HG03135 (cell line): ENCODE results near the gene DFFB.

Experiments used
- ATAC-seq: cut with Tn5 transposase; IDR thresholded peaks from one replicate; pipeline ENCODE4 v1.9.1; 2021; ENCODE audit warnings: mild to moderate bottlenecking, moderate library complexity; ENCODE audit not compliant: unreplicated experiment

DFFB gene

GRCh38 chr1:3894626-3895278 is 37.5 kb downstream of the DFFB start:
- ATAC-seq: no peak

- ATAC-seq: no peak
These were observed 38.1 kb downstream of the DFFB start for GRCh38 chr1:3895279-3895950.

DNA sequence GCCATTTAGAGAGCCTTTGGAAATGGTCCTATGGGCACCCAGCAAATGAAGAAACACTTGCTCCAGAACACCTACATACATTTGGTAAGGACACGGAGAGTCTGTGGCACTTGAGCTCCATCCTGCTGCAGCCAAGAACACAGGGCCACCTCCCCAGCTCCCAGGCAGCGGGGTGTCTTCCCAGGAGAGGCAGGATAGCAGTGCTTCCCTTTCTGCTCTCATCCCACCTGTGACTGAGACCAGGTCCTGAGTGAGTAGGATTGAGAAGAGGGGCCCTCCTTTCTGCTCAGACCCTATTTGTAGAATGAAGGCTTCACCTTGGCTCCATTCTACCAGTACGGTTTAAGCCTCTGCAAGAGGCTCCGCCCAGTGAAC is 38.7 kb downstream of the DFFB start:
- ATAC-seq: no peak

DNA sequence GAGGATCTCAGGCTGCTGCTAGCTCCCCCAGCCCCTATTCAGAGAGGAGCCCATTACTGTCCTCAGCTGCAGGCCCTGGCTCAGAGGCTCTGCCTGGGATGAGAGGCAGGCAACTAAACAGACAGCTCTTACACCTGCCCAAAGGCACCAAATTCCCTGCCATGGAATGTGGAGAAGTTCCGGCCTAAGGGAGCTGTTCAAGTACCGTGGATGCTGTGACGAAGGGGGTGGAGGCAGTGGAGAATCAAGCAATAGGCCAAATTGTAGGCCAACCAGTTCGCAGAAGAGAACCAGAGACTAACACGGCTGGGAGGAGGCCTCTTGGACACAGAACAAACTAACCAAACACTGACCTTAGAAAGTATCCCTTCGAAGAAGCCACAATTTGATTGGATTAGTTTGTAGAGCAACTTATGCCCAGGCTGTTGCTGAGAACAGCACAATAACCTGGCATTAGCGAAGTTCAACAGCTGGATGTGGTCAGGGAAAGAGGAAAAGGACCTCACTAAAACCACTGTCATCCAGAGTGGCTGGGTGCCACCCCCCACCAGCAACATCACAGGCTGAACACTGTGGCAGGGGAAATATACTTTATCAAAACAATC is 39.2 kb downstream of the DFFB start:
- ATAC-seq: no peak

DNA sequence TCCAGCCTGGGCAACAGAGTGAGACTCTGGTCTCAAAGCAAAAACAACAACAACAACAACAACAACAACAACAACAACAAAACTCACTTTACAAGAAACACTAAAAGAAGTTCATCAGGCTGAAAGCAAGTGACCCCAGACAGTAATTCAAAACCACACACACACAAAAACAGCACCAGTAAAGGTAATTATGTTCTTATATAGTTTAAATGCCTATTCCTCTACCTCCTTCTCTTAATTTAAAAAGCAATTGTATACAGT is 41.1 kb downstream of the DFFB start:
- ATAC-seq: no peak

DNA sequence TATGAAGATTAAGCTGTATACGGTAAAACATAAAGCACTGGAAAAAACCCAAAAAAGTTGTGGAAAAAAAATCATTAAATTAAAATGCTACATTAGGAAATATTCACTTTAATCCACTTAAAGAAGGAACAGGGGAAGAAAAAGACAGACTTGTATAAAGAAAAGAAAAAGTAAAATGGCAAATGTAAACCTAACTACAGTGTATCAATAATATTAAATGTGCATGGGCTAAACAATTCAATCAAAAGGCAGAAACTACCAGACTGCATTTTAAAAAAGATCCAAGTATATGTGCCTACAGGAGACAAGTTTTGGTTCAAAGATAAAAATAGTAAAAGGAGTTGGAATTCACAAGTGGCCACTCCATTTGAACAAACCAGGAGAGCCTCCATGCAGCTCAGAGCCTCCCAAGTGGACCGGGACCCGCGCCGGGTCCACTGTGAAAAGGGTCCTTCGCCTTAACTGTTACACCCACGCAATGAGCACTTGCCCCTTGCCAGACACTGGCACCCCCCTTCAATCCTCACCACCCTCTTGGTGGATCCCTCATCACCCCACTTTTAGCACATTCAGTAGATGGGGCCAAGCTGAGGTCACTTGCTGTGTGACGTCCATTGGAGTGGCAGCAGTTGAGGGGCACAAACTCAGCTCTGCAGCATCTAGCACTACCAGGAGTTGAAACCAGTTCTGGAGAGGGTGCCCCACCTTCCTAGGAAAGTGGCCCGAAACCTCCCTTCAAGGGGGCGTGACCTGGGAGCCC is 41.9 kb downstream of the DFFB start:
- ATAC-seq: no peak

DNA sequence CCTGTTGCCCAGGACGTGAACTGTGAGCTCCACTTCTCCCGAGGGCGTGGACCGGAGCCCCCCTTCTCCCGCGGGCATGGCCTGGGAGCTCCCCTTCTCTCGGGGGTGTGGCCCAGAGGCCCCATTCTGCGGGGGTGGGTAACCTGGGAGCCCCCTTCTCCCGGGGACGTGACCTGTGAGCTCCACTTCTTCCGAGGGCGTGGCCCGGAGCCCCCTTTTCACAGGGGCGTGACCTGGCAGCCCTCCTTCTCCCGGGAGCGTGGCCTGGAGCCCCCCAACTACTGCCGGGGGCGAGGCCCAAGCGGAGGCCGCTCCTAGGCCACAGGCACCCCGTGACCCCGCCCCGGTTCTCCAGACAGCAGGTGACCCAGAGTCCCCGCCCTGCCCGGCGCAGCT is 42.5 kb downstream of the DFFB start:
- no peak for ATAC-seq

- peak; percentile 75 for ATAC-seq
These were observed 43.1 kb downstream of the DFFB start, which contains the start of gene C1orf174 for GRCh38 chr1:3900150-3900968. C1orf174 (minus strand) TSS chr1:3900272; CDS start chr1:3900186, 86 bp downstream.

DNA sequence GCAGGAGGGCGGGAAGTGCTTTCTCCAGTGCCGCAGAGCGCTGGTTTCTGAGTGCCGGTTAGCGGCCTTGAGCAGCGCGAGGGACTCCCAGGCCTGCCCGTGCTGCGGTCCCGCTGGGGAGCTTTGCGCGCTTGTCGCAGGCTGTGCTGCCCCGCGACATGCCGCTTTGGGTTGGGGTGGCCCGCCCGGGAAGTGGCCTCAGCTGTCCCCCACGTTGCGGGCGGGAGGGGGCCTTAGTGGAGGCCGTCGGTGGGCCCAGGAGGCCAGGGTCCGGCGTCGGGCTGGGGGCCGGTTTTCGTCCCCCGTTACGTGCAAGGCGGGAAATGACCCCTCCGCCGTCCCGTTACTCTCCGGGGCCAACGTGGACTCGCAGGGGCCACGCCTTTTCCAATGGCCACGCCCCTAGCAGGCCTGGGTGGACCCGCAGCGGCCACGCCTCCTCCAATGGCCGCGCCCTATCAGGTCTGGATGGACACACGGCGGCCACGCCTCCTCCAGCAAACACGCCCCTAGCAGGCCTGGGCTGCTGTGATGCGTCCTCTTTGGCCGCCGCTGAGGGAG is 43.8 kb downstream of the DFFB start:
- ATAC-seq: peak; percentile 51

- no peak for ATAC-seq
These were observed 44.8 kb downstream of the DFFB start for GRCh38 chr1:3902111-3902511.

- ATAC-seq: no peak
These were observed 45.4 kb downstream of the DFFB start for GRCh38 chr1:3902571-3903091.

GRCh38 chr1:3903141-3904005 is 46.1 kb downstream of the DFFB start:
- ATAC-seq: no peak

- ATAC-seq: no peak
These were observed 46.9 kb downstream of the DFFB start for GRCh38 chr1:3904006-3904842.

- no peak for ATAC-seq
These were observed 47.5 kb downstream of the DFFB start for GRCh38 chr1:3904843-3905185.

GRCh38 chr1:3905266-3905952 is 48.1 kb downstream of the DFFB start:
- no peak for ATAC-seq

DNA sequence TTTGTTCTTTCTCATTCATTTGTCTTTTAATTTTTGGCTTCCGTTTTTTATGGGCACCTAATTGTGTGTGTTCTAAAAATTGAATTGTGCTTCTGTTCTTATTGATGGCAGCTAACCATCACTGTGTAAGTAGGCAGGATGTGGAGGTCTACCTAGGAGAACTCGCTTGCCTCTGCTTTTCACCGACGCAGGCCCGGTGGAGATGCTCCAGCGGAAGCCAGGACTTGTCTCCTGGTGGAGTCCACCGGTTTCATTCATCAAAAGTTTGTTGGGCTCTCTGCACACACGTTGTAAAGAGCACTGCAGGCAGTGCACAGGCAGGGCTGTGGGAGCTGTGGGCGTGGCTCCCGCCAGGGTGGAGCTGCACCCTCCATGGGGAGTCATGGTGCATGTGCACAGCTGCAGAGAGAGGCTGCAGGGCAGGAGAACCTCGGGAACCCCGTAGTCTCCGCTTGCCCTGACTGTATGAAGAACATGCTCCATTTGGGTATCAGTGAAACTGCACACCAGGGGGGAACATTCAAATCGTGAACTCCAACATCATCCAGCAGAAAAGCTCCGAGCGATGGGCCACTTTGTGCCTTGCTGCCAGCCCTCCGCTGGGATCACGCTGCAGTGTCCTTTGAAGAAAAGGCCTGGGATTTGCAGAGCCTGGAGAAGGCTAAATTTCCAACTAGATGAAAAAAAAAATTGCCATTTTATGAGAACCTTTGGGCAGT is 48.8 kb downstream of the DFFB start:
- ATAC-seq: no peak

DNA sequence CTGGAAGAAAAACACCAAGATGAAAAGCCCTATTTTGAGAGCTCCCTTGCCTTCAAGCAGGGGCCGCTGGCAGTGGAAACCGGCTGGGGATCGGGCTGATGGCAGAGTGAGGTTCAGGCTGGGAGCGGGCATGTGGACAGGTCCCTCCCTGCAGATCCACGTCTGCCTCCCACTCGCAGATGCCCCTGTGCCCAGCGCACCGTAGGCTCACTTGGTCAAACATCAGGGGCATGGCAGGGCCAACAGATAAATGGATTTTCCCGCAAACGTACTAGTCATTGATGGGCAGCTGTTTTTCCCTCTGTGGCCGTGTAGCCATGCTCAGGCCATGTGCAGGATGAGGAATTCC is 49.4 kb downstream of the DFFB start:
- ATAC-seq: no peak
